H1 (cell line): ENCODE results near the gene GRAMD2A. TPM values are rescaled to one million over a fixed set of nuclear protein-coding genes. Genes with fewer than 3 reads are reported as not detected.

Source experiments
- CTBP2 ChIP-seq: IDR thresholded peaks from 2 replicates; pipeline ENCODE4 v1.7.0; 2011; ENCODE audit warnings: borderline replicate concordance, mild to moderate bottlenecking, moderate library complexity, mixed read lengths, low read length; ENCODE audit not compliant: insufficient read depth, insufficient read length
- TCF12 ChIP-seq: IDR thresholded peaks from 2 replicates; pipeline ENCODE4 v1.6.1; 2011; ENCODE audit warnings: low read depth, mild to moderate bottlenecking, low read length
- polyA plus RNA-seq, 7 experiments: library from polyadenylated mRNA; depleted of rRNA in 3 of 7; stranded (reverse) in 5 of 7; unstranded in 2 of 7; fragments of >200 nt in 5 of 7; fragments of 200-250 nt in 2 of 7; gene quantifications; 1 replicate in 5 of 7; 2 replicates in 1 of 7; 4 replicates in 1 of 7; pipeline versions ENCODE4 v1.2.1 to v1.2.3, GENCODE V29; 2011 to 2013; ENCODE audit warnings: missing spikeins in 2 of 7, mixed read lengths in 2 of 7
- total RNA-seq: library from RNA; stranded (reverse); fragmentation: NEBNext Ultra II Directional; extraction: Animal tissue kit (Norgen Biotek cat#: 25700); gene quantifications from 2 replicates; pipeline ENCODE4 v1.2.1, GENCODE V29; 2021
- TF ChIP-seq, protein P1 (sequence below): fragments of 300-600 bp; sonication (generic); IDR thresholded peaks from 2 replicates; pipeline ENCODE4 v1.7.1; 2012; ENCODE audit warnings: low read length, moderate library complexity, mild to moderate bottlenecking, inconsistent platforms; ENCODE audit not compliant: insufficient replicate concordance

The GRAMD2A gene
- total and polyA plus RNA-seq, 2 of the 8 experiments (the other 6 are each of a cell fraction or from before 2014, with no cell fraction given) = 0.57 to 1.5 TPM

DNA sequence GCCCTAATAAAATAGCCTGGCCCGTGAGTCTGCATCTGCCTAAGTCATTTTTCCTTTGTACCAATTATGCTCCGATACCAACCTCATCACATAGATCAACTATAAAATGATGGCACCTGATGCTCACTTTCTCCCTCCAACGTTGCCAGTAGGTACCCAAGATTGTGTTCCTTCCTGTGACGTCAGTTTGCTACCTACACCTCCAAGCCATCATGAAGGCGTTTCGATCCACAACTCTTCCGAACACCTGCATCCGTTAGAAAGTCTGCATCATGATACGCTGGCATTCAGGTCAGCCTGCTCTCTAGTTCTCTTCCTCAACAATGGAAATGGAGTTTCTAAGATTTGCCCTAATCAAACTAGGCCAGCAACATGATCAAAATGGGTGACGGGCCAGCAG, 25.7 kb upstream of the GRAMD2A start (continued):
- TF ChIP-seq, protein P1, sequence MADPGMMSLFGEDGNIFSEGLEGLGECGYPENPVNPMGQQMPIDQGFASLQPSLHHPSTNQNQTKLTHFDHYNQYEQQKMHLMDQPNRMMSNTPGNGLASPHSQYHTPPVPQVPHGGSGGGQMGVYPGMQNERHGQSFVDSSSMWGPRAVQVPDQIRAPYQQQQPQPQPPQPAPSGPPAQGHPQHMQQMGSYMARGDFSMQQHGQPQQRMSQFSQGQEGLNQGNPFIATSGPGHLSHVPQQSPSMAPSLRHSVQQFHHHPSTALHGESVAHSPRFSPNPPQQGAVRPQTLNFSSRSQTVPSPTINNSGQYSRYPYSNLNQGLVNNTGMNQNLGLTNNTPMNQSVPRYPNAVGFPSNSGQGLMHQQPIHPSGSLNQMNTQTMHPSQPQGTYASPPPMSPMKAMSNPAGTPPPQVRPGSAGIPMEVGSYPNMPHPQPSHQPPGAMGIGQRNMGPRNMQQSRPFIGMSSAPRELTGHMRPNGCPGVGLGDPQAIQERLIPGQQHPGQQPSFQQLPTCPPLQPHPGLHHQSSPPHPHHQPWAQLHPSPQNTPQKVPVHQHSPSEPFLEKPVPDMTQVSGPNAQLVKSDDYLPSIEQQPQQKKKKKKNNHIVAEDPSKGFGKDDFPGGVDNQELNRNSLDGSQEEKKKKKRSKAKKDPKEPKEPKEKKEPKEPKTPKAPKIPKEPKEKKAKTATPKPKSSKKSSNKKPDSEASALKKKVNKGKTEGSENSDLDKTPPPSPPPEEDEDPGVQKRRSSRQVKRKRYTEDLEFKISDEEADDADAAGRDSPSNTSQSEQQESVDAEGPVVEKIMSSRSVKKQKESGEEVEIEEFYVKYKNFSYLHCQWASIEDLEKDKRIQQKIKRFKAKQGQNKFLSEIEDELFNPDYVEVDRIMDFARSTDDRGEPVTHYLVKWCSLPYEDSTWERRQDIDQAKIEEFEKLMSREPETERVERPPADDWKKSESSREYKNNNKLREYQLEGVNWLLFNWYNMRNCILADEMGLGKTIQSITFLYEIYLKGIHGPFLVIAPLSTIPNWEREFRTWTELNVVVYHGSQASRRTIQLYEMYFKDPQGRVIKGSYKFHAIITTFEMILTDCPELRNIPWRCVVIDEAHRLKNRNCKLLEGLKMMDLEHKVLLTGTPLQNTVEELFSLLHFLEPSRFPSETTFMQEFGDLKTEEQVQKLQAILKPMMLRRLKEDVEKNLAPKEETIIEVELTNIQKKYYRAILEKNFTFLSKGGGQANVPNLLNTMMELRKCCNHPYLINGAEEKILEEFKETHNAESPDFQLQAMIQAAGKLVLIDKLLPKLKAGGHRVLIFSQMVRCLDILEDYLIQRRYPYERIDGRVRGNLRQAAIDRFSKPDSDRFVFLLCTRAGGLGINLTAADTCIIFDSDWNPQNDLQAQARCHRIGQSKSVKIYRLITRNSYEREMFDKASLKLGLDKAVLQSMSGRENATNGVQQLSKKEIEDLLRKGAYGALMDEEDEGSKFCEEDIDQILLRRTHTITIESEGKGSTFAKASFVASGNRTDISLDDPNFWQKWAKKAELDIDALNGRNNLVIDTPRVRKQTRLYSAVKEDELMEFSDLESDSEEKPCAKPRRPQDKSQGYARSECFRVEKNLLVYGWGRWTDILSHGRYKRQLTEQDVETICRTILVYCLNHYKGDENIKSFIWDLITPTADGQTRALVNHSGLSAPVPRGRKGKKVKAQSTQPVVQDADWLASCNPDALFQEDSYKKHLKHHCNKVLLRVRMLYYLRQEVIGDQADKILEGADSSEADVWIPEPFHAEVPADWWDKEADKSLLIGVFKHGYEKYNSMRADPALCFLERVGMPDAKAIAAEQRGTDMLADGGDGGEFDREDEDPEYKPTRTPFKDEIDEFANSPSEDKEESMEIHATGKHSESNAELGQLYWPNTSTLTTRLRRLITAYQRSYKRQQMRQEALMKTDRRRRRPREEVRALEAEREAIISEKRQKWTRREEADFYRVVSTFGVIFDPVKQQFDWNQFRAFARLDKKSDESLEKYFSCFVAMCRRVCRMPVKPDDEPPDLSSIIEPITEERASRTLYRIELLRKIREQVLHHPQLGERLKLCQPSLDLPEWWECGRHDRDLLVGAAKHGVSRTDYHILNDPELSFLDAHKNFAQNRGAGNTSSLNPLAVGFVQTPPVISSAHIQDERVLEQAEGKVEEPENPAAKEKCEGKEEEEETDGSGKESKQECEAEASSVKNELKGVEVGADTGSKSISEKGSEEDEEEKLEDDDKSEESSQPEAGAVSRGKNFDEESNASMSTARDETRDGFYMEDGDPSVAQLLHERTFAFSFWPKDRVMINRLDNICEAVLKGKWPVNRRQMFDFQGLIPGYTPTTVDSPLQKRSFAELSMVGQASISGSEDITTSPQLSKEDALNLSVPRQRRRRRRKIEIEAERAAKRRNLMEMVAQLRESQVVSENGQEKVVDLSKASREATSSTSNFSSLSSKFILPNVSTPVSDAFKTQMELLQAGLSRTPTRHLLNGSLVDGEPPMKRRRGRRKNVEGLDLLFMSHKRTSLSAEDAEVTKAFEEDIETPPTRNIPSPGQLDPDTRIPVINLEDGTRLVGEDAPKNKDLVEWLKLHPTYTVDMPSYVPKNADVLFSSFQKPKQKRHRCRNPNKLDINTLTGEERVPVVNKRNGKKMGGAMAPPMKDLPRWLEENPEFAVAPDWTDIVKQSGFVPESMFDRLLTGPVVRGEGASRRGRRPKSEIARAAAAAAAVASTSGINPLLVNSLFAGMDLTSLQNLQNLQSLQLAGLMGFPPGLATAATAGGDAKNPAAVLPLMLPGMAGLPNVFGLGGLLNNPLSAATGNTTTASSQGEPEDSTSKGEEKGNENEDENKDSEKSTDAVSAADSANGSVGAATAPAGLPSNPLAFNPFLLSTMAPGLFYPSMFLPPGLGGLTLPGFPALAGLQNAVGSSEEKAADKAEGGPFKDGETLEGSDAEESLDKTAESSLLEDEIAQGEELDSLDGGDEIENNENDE = no peak
- TF ChIP-seq CTBP2 = no peak
- TF ChIP-seq TCF12 = no peak
